ENCODE data around the gene NRIP3.

GRCh38 chr11:8971924-8972316 is 31.9 kb downstream of the NRIP3 start:
- no peak for TF ChIP-seq POLR2A (IDR thresholded peaks at IDR 0.05)
- TF ChIP-seq CTCF (IDR thresholded peaks at IDR 0.05 in 4 of 5, conservative IDR thresholded peaks at IDR 0.05 in 1 of 5) = no peak
